ENCODE results near the gene TMEM145.

DNA sequence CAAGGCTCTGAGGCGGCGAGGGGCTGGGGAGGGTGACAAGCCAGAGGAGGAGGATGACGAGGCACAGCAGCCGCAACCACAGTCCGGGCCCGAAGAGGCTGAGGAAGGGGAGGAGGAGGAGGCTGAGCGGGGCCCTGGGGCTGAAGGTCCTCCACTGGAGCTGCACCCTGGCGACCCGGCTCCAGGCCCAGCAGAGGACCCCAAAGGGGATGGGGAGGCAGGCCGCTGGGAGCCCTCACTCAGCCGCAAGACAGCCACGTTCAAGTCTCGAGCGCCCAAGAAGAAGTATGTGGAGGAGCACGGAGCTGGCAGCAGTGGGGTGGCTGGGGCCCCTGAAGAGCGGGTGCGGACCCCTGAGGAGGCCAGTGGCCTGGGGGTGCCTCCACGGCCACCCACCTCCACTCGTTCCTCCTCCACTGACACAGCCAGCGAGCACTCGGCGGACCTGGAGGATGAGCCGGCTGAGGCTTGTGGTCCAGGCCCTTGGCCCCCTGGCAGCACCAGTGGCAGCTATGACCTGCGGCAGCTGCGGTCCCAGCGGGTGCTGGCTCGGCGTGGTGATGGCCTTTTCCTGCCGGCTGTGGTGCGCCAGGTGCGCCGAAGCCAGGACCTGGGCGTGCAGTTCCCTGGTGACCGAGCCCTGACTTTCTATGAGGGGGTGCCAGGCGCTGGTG lies 41.1 kb upstream of the TMEM145 start:
- TF ChIP-seq, protein P1, sequence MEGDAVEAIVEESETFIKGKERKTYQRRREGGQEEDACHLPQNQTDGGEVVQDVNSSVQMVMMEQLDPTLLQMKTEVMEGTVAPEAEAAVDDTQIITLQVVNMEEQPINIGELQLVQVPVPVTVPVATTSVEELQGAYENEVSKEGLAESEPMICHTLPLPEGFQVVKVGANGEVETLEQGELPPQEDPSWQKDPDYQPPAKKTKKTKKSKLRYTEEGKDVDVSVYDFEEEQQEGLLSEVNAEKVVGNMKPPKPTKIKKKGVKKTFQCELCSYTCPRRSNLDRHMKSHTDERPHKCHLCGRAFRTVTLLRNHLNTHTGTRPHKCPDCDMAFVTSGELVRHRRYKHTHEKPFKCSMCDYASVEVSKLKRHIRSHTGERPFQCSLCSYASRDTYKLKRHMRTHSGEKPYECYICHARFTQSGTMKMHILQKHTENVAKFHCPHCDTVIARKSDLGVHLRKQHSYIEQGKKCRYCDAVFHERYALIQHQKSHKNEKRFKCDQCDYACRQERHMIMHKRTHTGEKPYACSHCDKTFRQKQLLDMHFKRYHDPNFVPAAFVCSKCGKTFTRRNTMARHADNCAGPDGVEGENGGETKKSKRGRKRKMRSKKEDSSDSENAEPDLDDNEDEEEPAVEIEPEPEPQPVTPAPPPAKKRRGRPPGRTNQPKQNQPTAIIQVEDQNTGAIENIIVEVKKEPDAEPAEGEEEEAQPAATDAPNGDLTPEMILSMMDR (IDR thresholded peaks at IDR 0.05; ENCODE audit: insufficient read depth, low read depth, low read length): no peak
- no peak for TF ChIP-seq EZH2 (IDR thresholded peaks at IDR 0.05; ENCODE audit: insufficient read depth, low read length)
